ENCODE data around the gene BTF3.
A peak's percentile ranks its signal among the peaks of the same experiment; 100 is the strongest.
"Not testable (repeated sequence)": the region's sequence is repeated elsewhere in the genome, so short reads cannot be mapped to it uniquely, and the experiment has no call there.

Gene BTF3

DNA sequence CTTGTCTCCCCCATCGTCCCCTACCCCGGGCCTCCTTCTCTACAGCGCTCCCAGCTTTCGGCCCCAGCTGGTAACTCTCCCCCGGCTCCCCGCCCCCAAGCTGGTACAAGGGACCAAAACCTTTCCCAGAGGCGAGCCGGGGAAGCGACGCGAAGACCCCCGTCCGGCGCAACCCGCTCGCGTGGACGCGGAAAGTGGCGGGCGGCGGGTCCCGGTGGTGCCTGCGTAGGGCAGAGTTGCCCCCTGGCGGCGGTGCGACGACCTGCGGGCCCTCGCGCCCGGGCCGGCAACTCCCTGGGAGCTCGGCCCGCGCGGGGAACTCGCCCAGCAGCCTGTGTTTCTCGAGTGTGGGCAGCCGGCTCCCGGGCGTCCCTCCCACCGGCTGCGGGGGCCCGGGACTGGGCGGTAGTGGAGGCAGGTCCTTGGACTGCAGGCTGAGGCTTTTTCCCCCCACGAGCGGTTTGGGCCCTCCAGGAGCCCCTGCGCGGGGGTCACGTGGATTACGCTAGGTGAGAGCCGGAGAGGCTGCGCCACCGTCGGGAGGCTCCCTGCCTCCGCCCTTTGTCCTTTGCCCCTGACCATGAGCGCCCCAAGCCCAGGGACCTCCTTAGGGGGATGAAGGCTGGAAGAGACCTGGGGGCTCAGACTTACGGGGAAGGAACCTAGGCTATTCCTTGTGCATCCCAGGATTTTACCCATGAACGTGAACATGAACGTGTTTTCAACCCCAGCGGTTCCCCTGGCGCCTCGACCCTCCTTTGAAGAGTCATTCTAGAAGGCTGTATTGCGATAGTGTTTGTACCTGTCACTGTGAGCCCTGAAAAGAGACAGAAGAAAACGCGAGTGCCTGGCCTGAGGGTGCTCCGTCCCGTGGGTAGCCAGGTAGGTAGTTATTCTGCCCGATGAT is 46.8 kb upstream of the BTF3 start:
- peak; percentile 71 for DNase-seq (ENCODE audit: extremely low spot score)
- ChIA-PET CTCF (interaction anchor here (0.5 to 1.9 kb wide), 15 partner anchors 8 to 236 kb away, joined by 3 to 10 read pairs (median 3); no protein-coding TSS in a partner anchor), POLR2A (interaction anchor here (0.9 to 1.3 kb wide), 4 partner anchors 10 to 236 kb away, joined by 3 to 5 read pairs (median 4); partner anchors contain the start of gene BTF3)
- TF ChIP-seq SUZ12 (IDR thresholded peaks at IDR 0.05): no peak
- TF ChIP-seq L3MBTL2 (conservative IDR thresholded peaks at IDR 0.05): peak; percentile 62
- TF ChIP-seq TARDBP (IDR thresholded peaks at IDR 0.05): peak; percentile 86

DNA sequence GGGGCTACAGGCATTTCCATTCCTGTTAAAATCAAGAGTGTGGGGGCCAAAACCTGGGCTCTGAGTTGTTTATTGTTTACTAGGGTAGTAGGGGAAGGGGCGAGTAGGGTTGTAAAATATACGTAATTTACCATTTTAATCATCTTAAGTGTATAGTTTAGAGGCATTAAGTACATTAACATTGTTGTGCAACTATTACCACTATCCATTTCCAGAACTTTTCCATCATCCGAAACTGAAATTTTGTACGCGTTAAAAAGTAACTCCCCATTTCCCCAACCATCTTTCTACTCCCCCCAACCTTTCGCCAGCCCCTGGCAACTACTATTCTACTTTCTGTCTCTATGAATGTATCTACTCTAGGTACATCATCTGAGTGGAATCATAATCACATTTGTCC is 46.0 kb upstream of the BTF3 start:
- POLR2A ChIA-PET: no interaction called here
- CTCF ChIA-PET: no interaction called here
- TF ChIP-seq ELF4 (IDR thresholded peaks at IDR 0.05): no peak
- no peak for TF ChIP-seq FOXM1 (IDR thresholded peaks at IDR 0.05; ENCODE audit: borderline replicate concordance)
- TF ChIP-seq CTBP1 (IDR thresholded peaks at IDR 0.05; ENCODE audit: borderline replicate concordance): no peak
- no peak for TF ChIP-seq ZNF384 (IDR thresholded peaks at IDR 0.05)
- TF ChIP-seq HDGF (IDR thresholded peaks at IDR 0.05; ENCODE audit: borderline replicate concordance): no peak
- TF ChIP-seq LEF1 (IDR thresholded peaks at IDR 0.05; ENCODE audit: borderline replicate concordance): no peak
- TF ChIP-seq SP1 (IDR thresholded peaks at IDR 0.05): no peak
- TF ChIP-seq TARDBP (IDR thresholded peaks at IDR 0.05): no peak
- no peak for TF ChIP-seq BHLHE40 (IDR thresholded peaks at IDR 0.05; ENCODE audit: borderline replicate concordance)
- DNase-seq (ENCODE audit: extremely low spot score): no peak

DNA sequence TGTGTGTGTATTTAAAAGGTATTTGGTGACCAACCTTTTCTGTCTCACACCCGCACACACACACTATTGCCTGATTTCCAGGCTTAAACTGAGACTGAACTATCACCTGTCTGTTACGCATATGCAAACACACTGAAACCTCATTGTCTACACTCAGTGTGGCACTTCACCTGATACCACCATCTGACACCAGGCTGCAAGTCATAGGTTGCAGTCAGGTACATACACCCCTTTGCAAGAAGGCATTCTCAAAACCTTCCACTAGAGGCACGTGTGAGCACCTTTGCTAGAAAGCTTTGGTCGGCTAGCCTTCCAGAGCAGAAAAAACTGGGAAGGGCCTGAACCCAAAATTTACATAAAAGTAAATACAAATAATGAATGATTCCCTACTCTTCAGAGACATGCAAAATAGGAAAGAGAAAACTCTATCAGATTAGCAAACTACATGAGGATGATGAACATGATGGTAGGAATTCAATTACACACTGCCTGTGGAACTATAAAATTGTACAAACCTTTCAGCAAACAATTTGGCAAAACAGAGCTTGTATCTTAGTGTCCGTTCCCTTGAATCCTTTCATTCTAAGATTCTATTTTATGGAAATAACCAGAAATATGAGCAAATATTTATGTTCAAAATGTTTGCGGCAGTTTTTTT is 43.7 kb upstream of the BTF3 start:
- TF ChIP-seq TARDBP (IDR thresholded peaks at IDR 0.05): no peak
- ChIA-PET CTCF (interaction anchor here (0.6 to 1.6 kb wide), 9 partner anchors 9 to 251 kb away, joined by 3 to 6 read pairs (median 4); partner anchors contain the start of gene BTF3), POLR2A (interaction anchor here (1.3 kb wide), 1 partner anchor 44 kb away, joined by 8 read pairs; the partner anchor contains the start of gene BTF3)
- DNase-seq (ENCODE audit: extremely low spot score): peak; percentile 63

DNA sequence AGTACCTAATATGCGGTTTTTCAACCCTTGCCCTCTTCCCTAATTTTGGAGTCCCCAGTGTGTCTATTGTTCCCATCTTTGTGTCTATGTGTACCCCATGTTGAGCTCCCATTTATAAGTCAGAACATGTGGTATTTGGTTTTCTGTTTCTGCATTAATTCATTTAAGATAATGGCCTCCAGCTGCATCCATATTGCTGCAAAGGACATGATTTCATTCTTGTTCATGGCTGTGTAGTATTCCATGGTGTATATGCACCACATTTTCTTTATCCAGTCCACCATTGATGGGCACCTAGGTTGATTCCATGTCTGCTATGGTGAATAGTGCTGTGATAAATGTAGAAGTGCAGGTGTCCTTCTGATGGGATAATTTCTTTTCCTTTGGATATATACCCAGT is 41.8 kb upstream of the BTF3 start:
- POLR2A ChIA-PET; CTCF ChIA-PET; DNase-seq (ENCODE audit: extremely low spot score): not testable (repeated sequence)

DNA sequence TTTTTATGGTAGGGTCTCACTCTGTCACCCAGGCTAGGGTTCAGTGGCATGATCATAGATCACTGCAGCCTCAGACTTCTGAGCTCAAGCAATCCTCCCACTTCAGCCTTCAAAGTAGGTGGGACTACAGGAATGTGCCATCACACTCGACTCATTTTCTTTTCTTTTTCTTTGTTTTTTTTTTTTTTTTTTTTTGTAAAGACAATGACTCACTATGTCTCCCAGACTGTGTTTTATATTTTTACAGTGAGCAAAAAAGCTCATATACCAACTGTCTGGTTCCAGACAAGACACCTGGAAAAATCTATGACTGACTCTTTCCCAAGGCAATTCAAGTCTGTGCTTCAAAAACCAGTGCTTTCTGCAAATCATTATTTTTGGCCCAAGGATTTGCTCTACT is 38.9 kb upstream of the BTF3 start:
- ChIA-PET POLR2A (no interaction called here), CTCF (interaction anchor here (0.7 to 0.8 kb wide), 2 partner anchors 8 to 88 kb away, joined by 3 read pairs; no protein-coding TSS in a partner anchor)
- TF ChIP-seq BHLHE40 (IDR thresholded peaks at IDR 0.05; ENCODE audit: borderline replicate concordance) (no peak), ELF4 (IDR thresholded peaks at IDR 0.05) (no peak)
- TF ChIP-seq, protein P1, sequence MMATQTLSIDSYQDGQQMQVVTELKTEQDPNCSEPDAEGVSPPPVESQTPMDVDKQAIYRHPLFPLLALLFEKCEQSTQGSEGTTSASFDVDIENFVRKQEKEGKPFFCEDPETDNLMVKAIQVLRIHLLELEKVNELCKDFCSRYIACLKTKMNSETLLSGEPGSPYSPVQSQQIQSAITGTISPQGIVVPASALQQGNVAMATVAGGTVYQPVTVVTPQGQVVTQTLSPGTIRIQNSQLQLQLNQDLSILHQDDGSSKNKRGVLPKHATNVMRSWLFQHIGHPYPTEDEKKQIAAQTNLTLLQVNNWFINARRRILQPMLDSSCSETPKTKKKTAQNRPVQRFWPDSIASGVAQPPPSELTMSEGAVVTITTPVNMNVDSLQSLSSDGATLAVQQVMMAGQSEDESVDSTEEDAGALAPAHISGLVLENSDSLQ (IDR thresholded peaks at IDR 0.05): no peak
- no peak for DNase-seq (ENCODE audit: extremely low spot score)

DNA sequence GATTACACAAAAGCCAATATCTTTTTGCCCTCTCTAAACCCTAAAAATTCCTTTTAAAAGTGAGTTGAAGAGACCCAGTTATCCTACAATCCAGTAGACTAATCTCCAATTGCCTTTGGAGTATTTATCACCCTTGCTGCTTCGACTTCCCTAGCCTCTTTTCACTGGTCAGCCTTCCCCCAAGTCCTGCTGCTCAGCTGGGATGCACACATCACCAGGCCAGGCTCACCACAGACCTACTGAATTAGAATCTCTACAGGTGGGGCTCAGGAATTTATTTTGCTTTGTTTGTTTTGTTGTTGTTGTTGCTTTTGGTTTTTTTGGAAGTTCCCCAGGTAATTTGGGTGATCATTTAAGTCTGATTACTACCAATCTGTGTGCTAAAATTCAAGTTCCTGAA is 38.1 kb upstream of the BTF3 start:
- POLR2A ChIA-PET: no interaction called here
- CTCF ChIA-PET: no interaction called here
- DNase-seq (ENCODE audit: extremely low spot score): no peak
- no peak for TF ChIP-seq SP1 (IDR thresholded peaks at IDR 0.05)
- no peak for TF ChIP-seq CTBP1 (IDR thresholded peaks at IDR 0.05; ENCODE audit: borderline replicate concordance)
- no peak for TF ChIP-seq ARNT (IDR thresholded peaks at IDR 0.05)
- TF ChIP-seq TARDBP (IDR thresholded peaks at IDR 0.05): no peak
- no peak for TF ChIP-seq FOXA1 (IDR thresholded peaks at IDR 0.05)
- TF ChIP-seq, protein P1 (IDR thresholded peaks at IDR 0.05): no peak
- TF ChIP-seq FOXK2 (IDR thresholded peaks at IDR 0.05): no peak
- no peak for TF ChIP-seq ZNF384 (IDR thresholded peaks at IDR 0.05)
- TF ChIP-seq ELF4 (IDR thresholded peaks at IDR 0.05): no peak
- no peak for TF ChIP-seq BHLHE40 (IDR thresholded peaks at IDR 0.05; ENCODE audit: borderline replicate concordance)
- TF ChIP-seq HDGF (IDR thresholded peaks at IDR 0.05; ENCODE audit: borderline replicate concordance): no peak
- TF ChIP-seq NFRKB (IDR thresholded peaks at IDR 0.05): no peak
- no peak for TF ChIP-seq LEF1 (IDR thresholded peaks at IDR 0.05; ENCODE audit: borderline replicate concordance)
- no peak for TF ChIP-seq L3MBTL2 (conservative IDR thresholded peaks at IDR 0.05)
- TF ChIP-seq FOXM1 (IDR thresholded peaks at IDR 0.05; ENCODE audit: borderline replicate concordance): no peak
- no peak for TF ChIP-seq SUZ12 (IDR thresholded peaks at IDR 0.05)

DNA sequence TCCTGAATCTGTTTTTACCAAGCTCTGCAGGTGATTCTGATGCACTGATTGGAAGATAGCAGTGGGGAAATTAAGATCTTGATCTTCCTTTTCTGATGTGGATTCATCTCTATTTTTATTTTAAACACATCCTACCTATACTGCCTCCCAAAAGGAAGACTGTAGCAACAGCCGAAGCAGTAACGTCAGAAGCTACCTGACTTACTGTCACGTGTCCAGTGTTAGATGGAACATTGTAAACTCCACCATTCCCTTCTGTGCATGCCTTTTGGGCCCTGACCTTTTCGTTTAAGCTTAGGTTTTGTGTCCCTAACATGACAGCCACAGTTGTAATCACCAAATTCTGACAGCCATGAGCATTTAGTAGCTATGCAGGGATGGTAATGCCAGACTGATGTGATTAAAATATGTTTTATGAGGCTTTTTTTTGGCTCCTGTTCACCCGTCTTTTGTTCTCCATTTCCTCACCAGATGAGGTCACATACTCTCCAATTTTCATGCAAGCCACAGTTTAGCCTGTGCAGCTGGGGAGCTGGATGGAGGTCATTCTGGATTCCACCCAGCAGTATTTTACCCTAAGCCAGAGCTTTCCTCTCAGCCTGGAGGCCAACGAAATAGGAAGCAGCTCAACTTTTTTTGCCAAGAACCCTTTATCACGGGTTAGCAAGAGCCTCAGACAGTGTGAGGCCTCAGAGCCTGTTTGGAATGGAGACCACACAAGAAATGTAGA is 34.1 kb upstream of the BTF3 start:
- no peak for DNase-seq (ENCODE audit: extremely low spot score)
- ChIA-PET CTCF (interaction anchor here (1.0 kb wide), 1 partner anchor 13 kb away, joined by 3 read pairs; no protein-coding TSS in a partner anchor), POLR2A (interaction anchor here (1.7 kb wide), 1 partner anchor 16 kb away, joined by 8 read pairs; the partner anchor contains the start of gene FOXD1)
- TF ChIP-seq SP1 (IDR thresholded peaks at IDR 0.05) (no peak), CTBP1 (IDR thresholded peaks at IDR 0.05; ENCODE audit: borderline replicate concordance) (no peak), LEF1 (IDR thresholded peaks at IDR 0.05; ENCODE audit: borderline replicate concordance) (no peak), HDGF (IDR thresholded peaks at IDR 0.05; ENCODE audit: borderline replicate concordance) (no peak), BHLHE40 (IDR thresholded peaks at IDR 0.05; ENCODE audit: borderline replicate concordance) (no peak), L3MBTL2 (conservative IDR thresholded peaks at IDR 0.05) (no peak), NFRKB (IDR thresholded peaks at IDR 0.05) (no peak), FOXM1 (IDR thresholded peaks at IDR 0.05; ENCODE audit: borderline replicate concordance) (no peak), ELF4 (IDR thresholded peaks at IDR 0.05) (no peak), ARNT (IDR thresholded peaks at IDR 0.05) (no peak), FOXK2 (IDR thresholded peaks at IDR 0.05) (no peak), ZNF384 (IDR thresholded peaks at IDR 0.05) (no peak)

DNA sequence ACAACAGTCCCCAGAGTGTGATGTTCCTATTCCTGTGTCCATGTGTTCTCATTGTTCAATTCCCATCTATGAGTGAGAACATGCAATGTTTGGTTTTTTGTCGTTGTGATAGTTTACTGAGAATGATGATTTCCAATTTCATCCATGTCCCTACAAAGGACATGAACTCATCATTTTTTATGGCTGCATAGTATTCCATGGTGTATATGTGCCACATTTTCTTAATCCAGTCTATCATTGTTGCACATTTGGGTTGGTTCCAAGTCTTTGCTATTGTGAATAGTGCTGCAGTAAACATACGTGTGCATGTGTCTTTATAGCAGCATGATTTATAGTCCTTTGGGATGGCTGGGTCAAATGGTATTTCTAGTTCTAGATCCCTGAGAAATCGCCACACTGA is 29.6 kb upstream of the BTF3 start:
- POLR2A ChIA-PET, CTCF ChIA-PET: not testable (repeated sequence)

More for the DNA sequence above, 29.6 kb upstream of the BTF3 start:
- DNase-seq (ENCODE audit: extremely low spot score): not testable (repeated sequence)
